CD4-positive, CD25-positive, alpha-beta regulatory T cell (primary cell): ENCODE results near the gene CDKAL1. TPM values are rescaled to one million over a fixed set of nuclear protein-coding genes. Genes with fewer than 3 reads are reported as not detected.
A peak's percentile ranks its signal among the peaks of the same experiment; 100 is the strongest.

Experiments used
- ATAC-seq, 2 donors: fragments of 150-1000 bp; cut with Tn5 transposase; one replicate each; pipeline ENCODE4 v1.10.0; 2021; ENCODE audit warnings: low read depth in 2 of 2, moderate number of reproducible peaks in 2 of 2, moderate library complexity in 1 of 2
- DNase-seq, 3 donors: peaks; one replicate each; pipeline versions ENCODE4 v3.0.0 to v3.0.0-alpha.2; 2012 to 2022; ENCODE audit warnings: mixed read lengths in 1 of 3
- H3K27ac ChIP-seq: one replicate; pipeline ENCODE4 v1.7.0; 2013; ENCODE audit warnings: mild to moderate bottlenecking, low read length; ENCODE audit not compliant: insufficient read depth, poor library complexity, severe bottlenecking
- H3K27me3 ChIP-seq: one replicate; pipeline ENCODE4 v1.7.0; 2013; ENCODE audit warnings: low read length; ENCODE audit not compliant: control insufficient read depth, insufficient read depth
- H3K36me3 ChIP-seq: one replicate; pipeline ENCODE4 v1.7.0; 2013; ENCODE audit warnings: mild to moderate bottlenecking, low read length, moderate library complexity; ENCODE audit not compliant: control insufficient read depth, insufficient read depth
- H3K4me1 ChIP-seq: 2 replicates; pipeline ENCODE4 v1.7.0; 2013; ENCODE audit warnings: mild to moderate bottlenecking, low read length; ENCODE audit not compliant: insufficient read depth, control insufficient read depth, poor library complexity, severe bottlenecking
- H3K4me3 ChIP-seq: one replicate; pipeline ENCODE4 v1.7.0; 2013; ENCODE audit warnings: low read depth, mild to moderate bottlenecking, low read length, moderate library complexity
- H3K9me3 ChIP-seq, 2 experiments: 1 replicate in 1 of 2; 2 replicates in 1 of 2; pipeline ENCODE4 v1.7.0; 2013; ENCODE audit warnings: low read length in 2 of 2, mild to moderate bottlenecking in 1 of 2, moderate library complexity in 1 of 2; ENCODE audit not compliant: control insufficient read depth in 2 of 2
- H3K27ac Mint-ChIP-seq, 3 donors: one replicate each; pipeline ENCODE4 v1.8.0; 2020 to 2022; ENCODE audit warnings: mild to moderate bottlenecking in 3 of 3, mixed read lengths in 3 of 3, moderate library complexity in 2 of 3
- H3K27me3 Mint-ChIP-seq: one replicate; pipeline ENCODE4 v1.8.0; 2022; ENCODE audit warnings: mild to moderate bottlenecking, mixed read lengths
- H3K36me3 Mint-ChIP-seq: one replicate; pipeline ENCODE4 v1.8.0; 2020; ENCODE audit warnings: mixed read lengths
- H3K4me1 Mint-ChIP-seq, 4 donors: one replicate each; pipeline ENCODE4 v1.8.0; 2020 to 2022; ENCODE audit warnings: mixed read lengths in 4 of 4, mild to moderate bottlenecking in 1 of 4
- H3K4me3 Mint-ChIP-seq, 4 donors: one replicate each; pipeline ENCODE4 v1.8.0; 2020 to 2022; ENCODE audit warnings: mild to moderate bottlenecking in 4 of 4, mixed read lengths in 4 of 4, moderate library complexity in 3 of 4
- H3K9me3 Mint-ChIP-seq, 7 donors: one replicate each; pipeline ENCODE4 v1.8.0; 2020 to 2022; ENCODE audit warnings: mixed read lengths in 7 of 7, mild to moderate bottlenecking in 3 of 7, moderate library complexity in 2 of 7
- polyA plus RNA-seq, 4 donors: library from polyadenylated mRNA; unstranded; fragments of 300-500 nt; fragmentation: Illumina TruSeq; gene quantifications; one replicate each; pipeline ENCODE4 v1.2.3, GENCODE V29; 2021
- total RNA-seq: library from RNA; stranded (reverse); gene quantifications from one replicate; pipeline ENCODE4 v1.2.3, GENCODE V29; 2022

The CDKAL1 gene
- total and polyA plus RNA-seq, 5 donors from 2014 or later: 26.1 to 39.4 (median 30.4) TPM

- Histone ChIP-seq H3K27ac (no peak overlapping the region), H3K36me3 (no peaks in the 10 kb centered on the region), H3K9me3 (no peaks in the 10 kb centered on the region), H3K27me3 (no peaks in the 10 kb centered on the region), H3K4me1 (peaks cover 9% of the 10 kb centered on the region), H3K4me3 (no peak overlapping the region)
- no peaks in the 10 kb centered on the region for H3K36me3 Mint-ChIP-seq
- DNase-seq (no peak), ATAC-seq (no peak)
- H3K4me3 Mint-ChIP-seq: no peak overlapping the region
- peak overlapping the region in 2 of 3 donors; percentile 1 to 11 for H3K27ac Mint-ChIP-seq
- no peaks in the 10 kb centered on the region for H3K9me3 Mint-ChIP-seq
- no peaks in the 10 kb centered on the region for H3K27me3 Mint-ChIP-seq
- peaks cover 42 to 62% (median 46%) of the 10 kb centered on the region in 4 donors for H3K4me1 Mint-ChIP-seq
Observed at GRCh38 chr6:20705741-20706140, 171.5 kb downstream of the CDKAL1 start.

- no peaks in the 10 kb centered on the region for H3K27me3 Mint-ChIP-seq
- no peak overlapping the region for H3K4me3 Mint-ChIP-seq
- Histone ChIP-seq H3K4me1 (peaks cover 9% of the 10 kb centered on the region), H3K9me3 (no peaks in the 10 kb centered on the region), H3K36me3 (no peaks in the 10 kb centered on the region), H3K27ac (no peak overlapping the region), H3K4me3 (no peak overlapping the region), H3K27me3 (no peaks in the 10 kb centered on the region)
- H3K9me3 Mint-ChIP-seq: no peaks in the 10 kb centered on the region
- H3K4me1 Mint-ChIP-seq: peaks cover 40 to 65% (median 44%) of the 10 kb centered on the region in 4 donors
- peak overlapping the region in 1 of 3 donors; percentile 11 for H3K27ac Mint-ChIP-seq
- H3K36me3 Mint-ChIP-seq: peaks cover 4% of the 10 kb centered on the region
- ATAC-seq (peak in 1 of 2 donors; percentile 46), DNase-seq (peak in 1 of 3 donors; percentile 42)
Observed at GRCh38 chr6:20706238-20706938, 172.1 kb downstream of the CDKAL1 start.

GRCh38 chr6:20706939-20707485 is 172.8 kb downstream of the CDKAL1 start:
- H3K9me3 ChIP-seq: no peaks in the 10 kb centered on the region
- H3K36me3 ChIP-seq: no peaks in the 10 kb centered on the region
- peak overlapping the region in 1 of 3 donors; percentile 22 for H3K27ac Mint-ChIP-seq
- H3K4me3 ChIP-seq: no peak overlapping the region
- H3K36me3 Mint-ChIP-seq: peaks cover 6% of the 10 kb centered on the region
- ATAC-seq (no peak), DNase-seq (no peak)
- no peak overlapping the region for H3K27ac ChIP-seq
- no peaks in the 10 kb centered on the region for H3K27me3 Mint-ChIP-seq
- H3K9me3 Mint-ChIP-seq: peaks cover 0 to 1% (median 0%) of the 10 kb centered on the region in 7 donors
- peaks cover 9% of the 10 kb centered on the region for H3K4me1 ChIP-seq
- H3K4me3 Mint-ChIP-seq: no peak overlapping the region
- no peaks in the 10 kb centered on the region for H3K27me3 ChIP-seq
- peaks cover 36 to 64% (median 47%) of the 10 kb centered on the region in 4 donors for H3K4me1 Mint-ChIP-seq

GRCh38 chr6:20707870-20708269 is 173.6 kb downstream of the CDKAL1 start:
- no peak for DNase-seq
- Mint-ChIP-seq H3K27me3 (no peaks in the 10 kb centered on the region), H3K36me3 (peaks cover 7% of the 10 kb centered on the region), H3K27ac (peak overlapping the region in 1 of 3 donors; percentile 11), H3K9me3 (peaks cover 0 to 1% (median 0%) of the 10 kb centered on the region in 7 donors), H3K4me1 (peaks cover 37 to 59% (median 47%) of the 10 kb centered on the region in 4 donors), H3K4me3 (no peak overlapping the region)
- Histone ChIP-seq H3K9me3 (no peaks in the 10 kb centered on the region), H3K4me1 (peaks cover 9% of the 10 kb centered on the region), H3K27me3 (no peaks in the 10 kb centered on the region), H3K36me3 (no peaks in the 10 kb centered on the region), H3K27ac (no peak overlapping the region), H3K4me3 (no peak overlapping the region)
- no peak for ATAC-seq

GRCh38 chr6:20708367-20709124 is 174.3 kb downstream of the CDKAL1 start:
- Histone ChIP-seq H3K4me3 (no peak overlapping the region), H3K27ac (no peak overlapping the region), H3K36me3 (no peaks in the 10 kb centered on the region), H3K27me3 (no peaks in the 10 kb centered on the region), H3K4me1 (peaks cover 9% of the 10 kb centered on the region), H3K9me3 (no peaks in the 10 kb centered on the region)
- no peaks in the 10 kb centered on the region for H3K27me3 Mint-ChIP-seq
- peak overlapping the region in 1 of 3 donors; percentile 11 for H3K27ac Mint-ChIP-seq
- peaks cover 37 to 57% (median 46%) of the 10 kb centered on the region in 4 donors for H3K4me1 Mint-ChIP-seq
- peaks cover 0 to 1% (median 0%) of the 10 kb centered on the region in 7 donors for H3K9me3 Mint-ChIP-seq
- peak in 2 of 3 donors; percentile 2 to 34 for DNase-seq
- H3K4me3 Mint-ChIP-seq: peak overlapping the region in 1 of 4 donors; percentile 17
- H3K36me3 Mint-ChIP-seq: peaks cover 7% of the 10 kb centered on the region
- ATAC-seq: no peak

GRCh38 chr6:20709451-20709850 is 175.2 kb downstream of the CDKAL1 start:
- peaks cover 9% of the 10 kb centered on the region for H3K4me1 ChIP-seq
- Mint-ChIP-seq H3K4me3 (peak overlapping the region in 1 of 4 donors; percentile 35), H3K27ac (no peak overlapping the region), H3K4me1 (peaks cover 34 to 51% (median 44%) of the 10 kb centered on the region in 4 donors), H3K36me3 (peaks cover 7% of the 10 kb centered on the region), H3K27me3 (no peaks in the 10 kb centered on the region), H3K9me3 (peaks cover 0 to 1% (median 0%) of the 10 kb centered on the region in 7 donors)
- DNase-seq: peak in 1 of 3 donors; percentile 54
- H3K36me3 ChIP-seq: no peaks in the 10 kb centered on the region
- no peaks in the 10 kb centered on the region for H3K27me3 ChIP-seq
- no peak overlapping the region for H3K27ac ChIP-seq
- no peak overlapping the region for H3K4me3 ChIP-seq
- ATAC-seq: no peak
- no peaks in the 10 kb centered on the region for H3K9me3 ChIP-seq

- peaks cover 9% of the 10 kb centered on the region for H3K4me1 ChIP-seq
- no peaks in the 10 kb centered on the region for H3K27me3 ChIP-seq
- H3K27ac ChIP-seq: no peak overlapping the region
- Mint-ChIP-seq H3K9me3 (peaks cover 0 to 1% (median 0%) of the 10 kb centered on the region in 7 donors), H3K27me3 (no peaks in the 10 kb centered on the region), H3K27ac (no peak overlapping the region), H3K4me1 (peaks cover 31 to 51% (median 40%) of the 10 kb centered on the region in 4 donors), H3K4me3 (no peak overlapping the region), H3K36me3 (peaks cover 7% of the 10 kb centered on the region)
- H3K36me3 ChIP-seq: no peaks in the 10 kb centered on the region
- DNase-seq: no peak
- H3K9me3 ChIP-seq: no peaks in the 10 kb centered on the region
- ATAC-seq: no peak
- H3K4me3 ChIP-seq: no peak overlapping the region
Observed at GRCh38 chr6:20710341-20710740, 176.1 kb downstream of the CDKAL1 start.
